ENCODE measurements around the gene ABTB2. TPM values are rescaled to one million over a fixed set of nuclear protein-coding genes. Genes with fewer than 3 reads are reported as not detected.

ABTB2 gene
- total and polyA plus RNA-seq, 2 experiments from 2014 or later, result 2.6 to 12.1 TPM

DNA sequence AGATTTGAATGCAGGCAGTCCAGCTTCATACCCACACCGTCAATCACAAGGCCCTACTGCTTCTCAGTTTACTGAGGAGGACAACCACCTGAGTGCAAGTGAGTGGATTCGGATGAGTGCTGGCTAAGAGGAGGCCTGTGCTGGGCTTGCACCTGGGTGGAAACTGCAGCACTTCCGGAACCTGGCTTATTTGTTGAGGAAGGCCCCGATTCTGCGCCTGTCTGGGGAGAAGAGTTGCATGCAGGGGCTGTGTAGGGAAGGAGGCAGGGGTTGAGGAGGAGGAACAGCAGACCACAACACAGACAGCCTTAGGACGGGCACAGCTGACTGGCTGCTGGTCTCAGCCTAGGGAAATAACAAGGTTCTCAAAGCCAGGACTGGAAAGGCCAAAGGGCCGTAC is 20.8 kb downstream of the ABTB2 start (continued):
- TF ChIP-seq, protein P1, sequence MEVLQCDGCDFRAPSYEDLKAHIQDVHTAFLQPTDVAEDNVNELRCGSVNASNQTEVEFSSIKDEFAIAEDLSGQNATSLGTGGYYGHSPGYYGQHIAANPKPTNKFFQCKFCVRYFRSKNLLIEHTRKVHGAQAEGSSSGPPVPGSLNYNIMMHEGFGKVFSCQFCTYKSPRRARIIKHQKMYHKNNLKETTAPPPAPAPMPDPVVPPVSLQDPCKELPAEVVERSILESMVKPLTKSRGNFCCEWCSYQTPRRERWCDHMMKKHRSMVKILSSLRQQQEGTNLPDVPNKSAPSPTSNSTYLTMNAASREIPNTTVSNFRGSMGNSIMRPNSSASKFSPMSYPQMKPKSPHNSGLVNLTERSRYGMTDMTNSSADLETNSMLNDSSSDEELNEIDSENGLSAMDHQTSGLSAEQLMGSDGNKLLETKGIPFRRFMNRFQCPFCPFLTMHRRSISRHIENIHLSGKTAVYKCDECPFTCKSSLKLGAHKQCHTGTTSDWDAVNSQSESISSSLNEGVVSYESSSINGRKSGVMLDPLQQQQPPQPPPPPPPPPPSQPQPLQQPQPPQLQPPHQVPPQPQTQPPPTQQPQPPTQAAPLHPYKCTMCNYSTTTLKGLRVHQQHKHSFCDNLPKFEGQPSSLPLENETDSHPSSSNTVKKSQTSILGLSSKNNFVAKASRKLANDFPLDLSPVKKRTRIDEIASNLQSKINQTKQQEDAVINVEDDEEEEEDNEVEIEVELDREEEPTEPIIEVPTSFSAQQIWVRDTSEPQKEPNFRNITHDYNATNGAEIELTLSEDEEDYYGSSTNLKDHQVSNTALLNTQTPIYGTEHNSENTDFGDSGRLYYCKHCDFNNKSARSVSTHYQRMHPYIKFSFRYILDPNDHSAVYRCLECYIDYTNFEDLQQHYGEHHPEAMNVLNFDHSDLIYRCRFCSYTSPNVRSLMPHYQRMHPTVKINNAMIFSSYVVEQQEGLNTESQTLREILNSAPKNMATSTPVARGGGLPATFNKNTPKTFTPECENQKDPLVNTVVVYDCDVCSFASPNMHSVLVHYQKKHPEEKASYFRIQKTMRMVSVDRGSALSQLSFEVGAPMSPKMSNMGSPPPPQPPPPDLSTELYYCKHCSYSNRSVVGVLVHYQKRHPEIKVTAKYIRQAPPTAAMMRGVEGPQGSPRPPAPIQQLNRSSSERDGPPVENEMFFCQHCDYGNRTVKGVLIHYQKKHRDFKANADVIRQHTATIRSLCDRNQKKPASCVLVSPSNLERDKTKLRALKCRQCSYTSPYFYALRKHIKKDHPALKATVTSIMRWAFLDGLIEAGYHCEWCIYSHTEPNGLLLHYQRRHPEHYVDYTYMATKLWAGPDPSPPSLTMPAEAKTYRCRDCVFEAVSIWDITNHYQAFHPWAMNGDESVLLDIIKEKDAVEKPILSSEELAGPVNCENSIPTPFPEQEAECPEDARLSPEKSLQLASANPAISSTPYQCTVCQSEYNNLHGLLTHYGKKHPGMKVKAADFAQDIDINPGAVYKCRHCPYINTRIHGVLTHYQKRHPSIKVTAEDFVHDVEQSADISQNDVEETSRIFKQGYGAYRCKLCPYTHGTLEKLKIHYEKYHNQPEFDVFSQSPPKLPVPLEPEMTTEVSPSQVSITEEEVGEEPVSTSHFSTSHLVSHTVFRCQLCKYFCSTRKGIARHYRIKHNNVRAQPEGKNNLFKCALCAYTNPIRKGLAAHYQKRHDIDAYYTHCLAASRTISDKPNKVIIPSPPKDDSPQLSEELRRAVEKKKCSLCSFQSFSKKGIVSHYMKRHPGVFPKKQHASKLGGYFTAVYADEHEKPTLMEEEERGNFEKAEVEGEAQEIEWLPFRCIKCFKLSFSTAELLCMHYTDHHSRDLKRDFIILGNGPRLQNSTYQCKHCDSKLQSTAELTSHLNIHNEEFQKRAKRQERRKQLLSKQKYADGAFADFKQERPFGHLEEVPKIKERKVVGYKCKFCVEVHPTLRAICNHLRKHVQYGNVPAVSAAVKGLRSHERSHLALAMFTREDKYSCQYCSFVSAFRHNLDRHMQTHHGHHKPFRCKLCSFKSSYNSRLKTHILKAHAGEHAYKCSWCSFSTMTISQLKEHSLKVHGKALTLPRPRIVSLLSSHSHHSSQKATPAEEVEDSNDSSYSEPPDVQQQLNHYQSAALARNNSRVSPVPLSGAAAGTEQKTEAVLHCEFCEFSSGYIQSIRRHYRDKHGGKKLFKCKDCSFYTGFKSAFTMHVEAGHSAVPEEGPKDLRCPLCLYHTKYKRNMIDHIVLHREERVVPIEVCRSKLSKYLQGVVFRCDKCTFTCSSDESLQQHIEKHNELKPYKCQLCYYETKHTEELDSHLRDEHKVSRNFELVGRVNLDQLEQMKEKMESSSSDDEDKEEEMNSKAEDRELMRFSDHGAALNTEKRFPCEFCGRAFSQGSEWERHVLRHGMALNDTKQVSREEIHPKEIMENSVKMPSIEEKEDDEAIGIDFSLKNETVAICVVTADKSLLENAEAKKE (CRISPR knock-in tag; IDR thresholded peaks at IDR 0.05), result no peak
- TF ChIP-seq NANOG (IDR thresholded peaks at IDR 0.05; ENCODE audit: borderline replicate concordance), result no peak

DNA sequence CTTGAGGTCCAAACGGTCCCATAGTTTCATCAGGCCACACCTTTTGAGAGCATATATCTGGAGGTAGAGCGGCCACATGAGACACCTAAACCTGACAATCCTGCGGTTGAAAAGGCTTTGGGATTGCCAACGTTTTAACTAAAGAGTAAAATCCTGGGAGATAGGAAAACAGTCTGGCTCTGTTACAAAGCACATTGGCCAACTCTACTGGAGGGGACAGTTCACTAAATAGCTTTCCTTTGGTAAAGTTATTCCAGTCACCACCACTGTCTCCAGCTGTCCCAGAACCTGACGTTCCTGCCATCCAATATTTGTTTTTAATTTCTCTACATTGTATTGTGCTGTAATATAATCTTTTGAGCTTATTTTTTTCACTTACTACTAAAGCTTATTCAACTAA is 22.0 kb downstream of the ABTB2 start:
- Histone ChIP-seq H3F3A (replicated peaks; ENCODE audit: low read depth) (no peaks in the 10 kb centered on the region), H3K4me1 (ENCODE audit: insufficient read depth) (peaks cover 10% of the 10 kb centered on the region), H3K4me2 (no peak overlapping the region), H4K20me1 (replicated peaks; ENCODE audit: insufficient read depth) (no peaks in the 10 kb centered on the region; the same call in 1 of the 2 replicates), H3K27ac (ENCODE audit: low read depth) (no peak overlapping the region), H3K36me3 (ENCODE audit: insufficient read depth) (no peaks in the 10 kb centered on the region; the same call in 1 of the 2 replicates), H2AFZ (no peak overlapping the region), H3K9me2 (ENCODE audit: insufficient read depth) (no peaks in the 10 kb centered on the region), H3K4me3 (no peak overlapping the region), H3K79me2 (replicated peaks; ENCODE audit: insufficient read depth) (peaks cover 25% of the 10 kb centered on the region), H3K27me3 (ENCODE audit: insufficient read depth) (no peaks in the 10 kb centered on the region)
- DNase-seq (ENCODE audit: low spot score) (no peak), ATAC-seq (no peak)
- H3K4me1 Mint-ChIP-seq, result peaks cover 15% of the 10 kb centered on the region
- peaks cover 4% of the 10 kb centered on the region for H3K27me3 Mint-ChIP-seq (ENCODE audit: insufficient read depth, low read depth, poor library complexity)
- H3K4me3 Mint-ChIP-seq, result no peak overlapping the region
- H3K36me3 Mint-ChIP-seq (ENCODE audit: low read depth), result no peaks in the 10 kb centered on the region
- no peak overlapping the region for H3K27ac Mint-ChIP-seq
- no peak for TF ChIP-seq ZNF114 (CRISPR knock-in tag; IDR thresholded peaks at IDR 0.05)
- TF ChIP-seq CREB1 (CRISPR knock-in tag; IDR thresholded peaks at IDR 0.05; ENCODE audit: low read depth), result no peak
- no peaks in the 10 kb centered on the region for H3K9me3 Mint-ChIP-seq

DNA sequence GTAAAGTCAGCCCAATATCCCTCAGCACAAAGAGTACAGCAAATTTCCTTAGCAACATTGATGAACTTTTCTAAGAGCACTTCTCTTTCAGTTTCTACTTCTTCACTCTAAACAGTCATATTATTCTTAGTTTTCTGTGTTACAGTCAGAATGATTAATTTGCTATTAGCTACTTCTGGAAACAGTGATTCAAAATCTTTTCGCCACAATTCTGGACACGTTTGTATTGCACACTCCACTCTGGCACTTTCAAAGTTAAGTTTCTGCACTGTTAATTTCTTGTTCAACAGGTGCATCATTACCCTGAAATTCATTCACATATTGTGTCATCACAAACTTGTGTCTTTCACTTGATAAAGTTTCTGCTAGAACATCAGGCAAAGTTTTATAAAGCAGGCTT is 22.5 kb downstream of the ABTB2 start:
- H3K9me2 ChIP-seq (ENCODE audit: insufficient read depth), result no peaks in the 10 kb centered on the region
- H3K27me3 ChIP-seq (ENCODE audit: insufficient read depth), result no peaks in the 10 kb centered on the region
- Mint-ChIP-seq H3K4me3 (no peak overlapping the region), H3K9me3 (no peaks in the 10 kb centered on the region), H3K27me3 (ENCODE audit: insufficient read depth, low read depth, poor library complexity) (peaks cover 4% of the 10 kb centered on the region), H3K4me1 (peaks cover 15% of the 10 kb centered on the region), H3K36me3 (ENCODE audit: low read depth) (no peaks in the 10 kb centered on the region), H3K27ac (no peak overlapping the region)
- H2AFZ ChIP-seq, result no peak overlapping the region
- H3K4me3 ChIP-seq, result no peak overlapping the region
- H3K4me2 ChIP-seq, result no peak overlapping the region
- H3K27ac ChIP-seq (ENCODE audit: low read depth), result no peak overlapping the region
- DNase-seq (ENCODE audit: low spot score) (no peak), ATAC-seq (no peak)
- peaks cover 20% of the 10 kb centered on the region for H3K79me2 ChIP-seq (replicated peaks; ENCODE audit: insufficient read depth)
- H4K20me1 ChIP-seq (replicated peaks; ENCODE audit: insufficient read depth), result no peaks in the 10 kb centered on the region; the same call in 1 of the 2 replicates
- H3K36me3 ChIP-seq (ENCODE audit: insufficient read depth), result no peaks in the 10 kb centered on the region; the same call in 1 of the 2 replicates
- peaks cover 10% of the 10 kb centered on the region for H3K4me1 ChIP-seq (ENCODE audit: insufficient read depth)
- no peaks in the 10 kb centered on the region for H3F3A ChIP-seq (replicated peaks; ENCODE audit: low read depth)
- TF ChIP-seq, protein P2, sequence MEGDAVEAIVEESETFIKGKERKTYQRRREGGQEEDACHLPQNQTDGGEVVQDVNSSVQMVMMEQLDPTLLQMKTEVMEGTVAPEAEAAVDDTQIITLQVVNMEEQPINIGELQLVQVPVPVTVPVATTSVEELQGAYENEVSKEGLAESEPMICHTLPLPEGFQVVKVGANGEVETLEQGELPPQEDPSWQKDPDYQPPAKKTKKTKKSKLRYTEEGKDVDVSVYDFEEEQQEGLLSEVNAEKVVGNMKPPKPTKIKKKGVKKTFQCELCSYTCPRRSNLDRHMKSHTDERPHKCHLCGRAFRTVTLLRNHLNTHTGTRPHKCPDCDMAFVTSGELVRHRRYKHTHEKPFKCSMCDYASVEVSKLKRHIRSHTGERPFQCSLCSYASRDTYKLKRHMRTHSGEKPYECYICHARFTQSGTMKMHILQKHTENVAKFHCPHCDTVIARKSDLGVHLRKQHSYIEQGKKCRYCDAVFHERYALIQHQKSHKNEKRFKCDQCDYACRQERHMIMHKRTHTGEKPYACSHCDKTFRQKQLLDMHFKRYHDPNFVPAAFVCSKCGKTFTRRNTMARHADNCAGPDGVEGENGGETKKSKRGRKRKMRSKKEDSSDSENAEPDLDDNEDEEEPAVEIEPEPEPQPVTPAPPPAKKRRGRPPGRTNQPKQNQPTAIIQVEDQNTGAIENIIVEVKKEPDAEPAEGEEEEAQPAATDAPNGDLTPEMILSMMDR (conservative IDR thresholded peaks at IDR 0.05; ENCODE audit: low read depth in 2 of 2), result no peak
- TF ChIP-seq EZH2phosphoT487 (IDR thresholded peaks at IDR 0.05; ENCODE audit: unreplicated experiment) (no peak), POLR2AphosphoS5 (IDR thresholded peaks at IDR 0.05; ENCODE audit: low read depth) (no peak), CREB1 (CRISPR knock-in tag; IDR thresholded peaks at IDR 0.05; ENCODE audit: low read depth) (no peak), ZNF114 (CRISPR knock-in tag; IDR thresholded peaks at IDR 0.05) (no peak), JUNB (IDR thresholded peaks at IDR 0.05; ENCODE audit: unreplicated experiment) (no peak), NANOG (IDR thresholded peaks at IDR 0.05; ENCODE audit: borderline replicate concordance) (no peak)

Measured in GM23338 (cell line).